WTC11 (cell line): ENCODE measurements around the gene HAPSTR1. TPM values are rescaled to one million over a fixed set of nuclear protein-coding genes. Genes with fewer than 3 reads are reported as not detected.
A peak's percentile ranks its signal among the peaks of the same experiment; 100 is the strongest.

Experiments
- ATAC-seq: fragments of 200-7000 bp; cut with Tn5 transposase; 2 replicates; pipeline ENCODE4 v1.10.0; 2021; ENCODE audit warnings: mild to moderate bottlenecking, moderate library complexity
- Bru-seq: library from RNA; stranded (reverse); fragments of 400-500 nt; gene quantifications from one replicate; lab custom pipeline; 2021; lab: Mats Ljungman, UMichigan
- CTCF ChIA-PET: fragments of 300-600 bp; sonication (Branson Sonifier 250); formaldehyde crosslinking; loops from one replicate; lab custom pipeline; 2021; ENCODE audit warnings: antibody characterized with exemption; lab: Charles Lee
- POLR2A ChIA-PET: fragments of 350-600 bp; sonication (Branson Sonifier 250); formaldehyde crosslinking; loops from one replicate; lab custom pipeline; 2021; ENCODE audit warnings: antibody characterized with exemption; lab: Charles Lee
- DNase-seq: peaks from one replicate; pipeline ENCODE4 v3.0.0; 2021; ENCODE audit warnings: low spot score
- H3K27ac Mint-ChIP-seq: 2 replicates; pipeline ENCODE4 v1.8.0; 2021; ENCODE audit warnings: mixed read lengths
- H3K27me3 Mint-ChIP-seq: 2 replicates; pipeline ENCODE4 v1.8.0; 2021; ENCODE audit warnings: low read depth, mild to moderate bottlenecking, moderate library complexity, mixed read lengths
- H3K36me3 Mint-ChIP-seq: 2 replicates; pipeline ENCODE4 v1.8.0; 2021; ENCODE audit warnings: mixed read lengths
- H3K4me1 Mint-ChIP-seq: 2 replicates; pipeline ENCODE4 v1.8.0; 2022; ENCODE audit warnings: mixed read lengths
- H3K4me3 Mint-ChIP-seq: 2 replicates; pipeline ENCODE4 v1.8.0; 2021; ENCODE audit warnings: mild to moderate bottlenecking, moderate library complexity, mixed read lengths
- H3K9me3 Mint-ChIP-seq: 2 replicates; pipeline ENCODE4 v1.8.0; 2021; ENCODE audit warnings: mixed read lengths
- ATF6 ChIP-seq: sonication (generic); formaldehyde crosslinking; IDR thresholded peaks from 2 replicates; pipeline ENCODE4 v1.8.1; 2023; ENCODE audit warnings: mild to moderate bottlenecking, missing genetic modification reagents
- CREM ChIP-seq: sonication (generic); formaldehyde crosslinking; IDR thresholded peaks from 2 replicates; pipeline ENCODE4 v1.8.1; 2022; ENCODE audit warnings: mild to moderate bottlenecking, missing genetic modification reagents, moderate library complexity
- CTCF ChIP-seq: fragments of 200-600 bp; IDR thresholded peaks from 2 replicates; pipeline ENCODE4 v1.8.0; 2022; ENCODE audit warnings: antibody characterized with exemption
- ELF4 ChIP-seq: sonication (generic); formaldehyde crosslinking; IDR thresholded peaks from 2 replicates; pipeline ENCODE4 v1.8.1; 2022; ENCODE audit warnings: low read depth, mild to moderate bottlenecking, moderate library complexity, missing genetic modification reagents
- ERG ChIP-seq: fragments of 250-450 bp; sonication (Bioruptor Pico); IDR thresholded peaks from 2 replicates; pipeline ENCODE4 v1.8.0; 2021; ENCODE audit warnings: mild to moderate bottlenecking
- ESRRA ChIP-seq: sonication (generic); formaldehyde crosslinking; IDR thresholded peaks from 2 replicates; pipeline ENCODE4 v1.8.1; 2022; ENCODE audit warnings: mild to moderate bottlenecking, missing genetic modification reagents, borderline replicate concordance
- FOXP4 ChIP-seq: sonication (generic); formaldehyde crosslinking; IDR thresholded peaks from 2 replicates; pipeline ENCODE4 v1.8.0; 2022; ENCODE audit warnings: mild to moderate bottlenecking, missing genetic modification reagents
- GRHL2 ChIP-seq: fragments of 250-450 bp; sonication (Bioruptor Pico); IDR thresholded peaks from 2 replicates; pipeline ENCODE4 v1.8.0; 2022; ENCODE audit warnings: mild to moderate bottlenecking, moderate library complexity; ENCODE audit not compliant: insufficient replicate concordance, severe bottlenecking
- IRF2 ChIP-seq: sonication (generic); formaldehyde crosslinking; IDR thresholded peaks from 2 replicates; pipeline ENCODE4 v1.8.0; 2022; ENCODE audit warnings: low read depth, missing genetic modification reagents, borderline replicate concordance
- JAZF1 ChIP-seq: fragments of 250-450 bp; sonication (Bioruptor Pico); IDR thresholded peaks from 2 replicates; pipeline ENCODE4 v1.9.0; 2021; ENCODE audit warnings: moderate library complexity, mild to moderate bottlenecking, inconsistent platforms
- KAT7 ChIP-seq: sonication (generic); formaldehyde crosslinking; IDR thresholded peaks from 2 replicates; pipeline ENCODE4 v1.8.1; 2023; ENCODE audit warnings: missing genetic modification reagents, mild to moderate bottlenecking, borderline replicate concordance
- NFATC4 ChIP-seq: fragments of 250-450 bp; sonication (Bioruptor Pico); IDR thresholded peaks from 2 replicates; pipeline ENCODE4 v1.9.0; 2021; ENCODE audit warnings: mild to moderate bottlenecking
- PRRX2 ChIP-seq: fragments of 250-450 bp; sonication (Bioruptor Pico); IDR thresholded peaks from 2 replicates; pipeline ENCODE4 v1.8.0; 2021; ENCODE audit warnings: mild to moderate bottlenecking
- SMAD3 ChIP-seq: sonication (generic); formaldehyde crosslinking; IDR thresholded peaks from 2 replicates; pipeline ENCODE4 v1.8.0; 2022; ENCODE audit warnings: missing genetic modification reagents, mild to moderate bottlenecking, borderline replicate concordance
- SP1 ChIP-seq: sonication (generic); formaldehyde crosslinking; conservative IDR thresholded peaks from 2 replicates; pipeline ENCODE4 v1.8.1; 2022; ENCODE audit warnings: missing genetic modification reagents
- STAT6 ChIP-seq: sonication (generic); formaldehyde crosslinking; conservative IDR thresholded peaks from 2 replicates; pipeline ENCODE4 v1.8.1; 2023; ENCODE audit warnings: mild to moderate bottlenecking, low read depth, missing genetic modification reagents, moderate library complexity
- ZMAT4 ChIP-seq: fragments of 250-450 bp; sonication (Bioruptor Pico); IDR thresholded peaks from 2 replicates; pipeline ENCODE4 v1.9.0; 2021; ENCODE audit warnings: mild to moderate bottlenecking
- ZNF121 ChIP-seq: sonication (generic); formaldehyde crosslinking; IDR thresholded peaks from 2 replicates; pipeline ENCODE4 v1.8.0; 2023; ENCODE audit warnings: missing genetic modification reagents
- ZNF512 ChIP-seq: sonication (generic); formaldehyde crosslinking; IDR thresholded peaks from 2 replicates; pipeline ENCODE4 v1.8.1; 2022; ENCODE audit warnings: missing genetic modification reagents, borderline replicate concordance
- ZNF671 ChIP-seq: fragments of 250-450 bp; sonication (Bioruptor Pico); IDR thresholded peaks from 2 replicates; pipeline ENCODE4 v1.8.0; 2021; ENCODE audit warnings: mild to moderate bottlenecking
- long read RNA-seq, 3 experiments: library from RNA in 1 of 3; library from capped mRNA in 1 of 3; library from polyadenylated mRNA in 1 of 3; unstranded in 2 of 3; stranded (forward) in 1 of 3; transcript quantifications; one replicate each; pipeline ENCODE4 v2.0.0, GENCODE V29; 2021
- total RNA-seq: library from RNA; stranded (reverse); gene quantifications from 3 replicates; pipeline ENCODE4 v1.2.3, GENCODE V29; 2021

Gene HAPSTR1
- total RNA-seq (54.3 to 59.1 TPM (median 56.4 TPM) in 3 replicates), Bru-seq, nascent RNA (percentile 97 among the genes with signal in this experiment)
- long read RNA-seq, experiment 1, full-length matches to known transcripts = 144 of 168 reads
- long read RNA-seq, experiment 1, partial matches to known transcripts = 14 of 168 reads
- long read RNA-seq, experiment 1, other reads (novel, unspliced or antisense) = 10 of 168 reads
- long read RNA-seq, experiment 2, full-length matches to known transcripts = 28 of 54 reads
- long read RNA-seq, experiment 2, partial matches to known transcripts = 9 of 54 reads
- long read RNA-seq, experiment 2, other reads (novel, unspliced or antisense) = 17 of 54 reads
- long read RNA-seq, experiment 3, full-length matches to known transcripts = 1 of 2 reads
- long read RNA-seq, experiment 3, partial matches to known transcripts = 1 of 2 reads
- long read RNA-seq, experiment 3, other reads (novel, unspliced or antisense) = 0 of 2 reads

- ATAC-seq (peak; percentile 94), DNase-seq (peak; percentile 99)
- H3K9me3 Mint-ChIP-seq = no peaks in the 10 kb centered on the region
- no peaks in the 10 kb centered on the region for H3K27me3 Mint-ChIP-seq
- H3K36me3 Mint-ChIP-seq = peaks cover 33% of the 10 kb centered on the region
- POLR2A ChIA-PET = interaction anchor here (0.5 to 1.8 kb wide), 12 partner anchors 10 to 227 kb away, joined by 3 to 9 read pairs (median 5); partner anchors contain the start of gene CARHSP1
- peak within 1 kb of the TSS; percentile 92 for H3K27ac Mint-ChIP-seq
- CTCF ChIA-PET = interaction anchor here (0.6 to 1.8 kb wide), 15 partner anchors 12 to 550 kb away, joined by 3 to 21 read pairs (median 4); partner anchors contain the start of gene CARHSP1
- peaks cover 35% of the 10 kb centered on the region for H3K4me1 Mint-ChIP-seq
- H3K4me3 Mint-ChIP-seq = peak within 1 kb of the TSS; percentile 100
- TF ChIP-seq ERG (CRISPR knock-in tag) (no peak), KAT7 (CRISPR knock-in tag) (peak; percentile 94), ZNF121 (CRISPR knock-in tag) (peak; percentile 99), PRRX2 (CRISPR knock-in tag) (0 out of 2 replicates have a peak, but pooled peaks have one; percentile 69), ZNF671 (CRISPR knock-in tag) (no peak), ESRRA (CRISPR knock-in tag) (peak; percentile 66; the same call in 1 of the 2 replicates), ZNF512 (CRISPR knock-in tag) (no peak), JAZF1 (CRISPR knock-in tag) (no peak), CREM (no peak; the same call in 1 of the 2 replicates), ATF6 (CRISPR knock-in tag) (no peak), IRF2 (CRISPR knock-in tag) (no peak), STAT6 (peak; percentile 76; the same call in 1 of the 2 replicates), FOXP4 (CRISPR knock-in tag) (peak; percentile 90), SMAD3 (CRISPR knock-in tag) (peak; percentile 29; the same call in 1 of the 2 replicates), GRHL2 (no peak), SP1 (CRISPR knock-in tag) (peak; percentile 86), CTCF (no peak), ZMAT4 (0 out of 2 replicates have a peak, but pooled peaks have one; percentile 43), NFATC4 (peak; percentile 70; the same call in 1 of the 2 replicates), ELF4 (CRISPR knock-in tag) (no peak)
Observed at GRCh38 chr16:9090960-9091866, at the start of gene HAPSTR1. Gene HAPSTR1 (plus strand): TSS chr16:9091644. CDS start chr16:9092045, 401 bp downstream.
